LNCAP (cell line): ENCODE measurements around the gene GRAMD4.

Experiments
- CTCF ChIP-seq: fragments of 450-650 bp; IDR thresholded peaks from 2 replicates; pipeline ENCODE4 v1.5.1; 2017; ENCODE audit warnings: mild to moderate bottlenecking

Gene GRAMD4

GRCh38 chr22:46580940-46581537 lies 39.1 kb upstream of the GRAMD4 start:
- no peak for TF ChIP-seq CTCF

GRCh38 chr22:46581538-46582244 lies 38.5 kb upstream of the GRAMD4 start:
- TF ChIP-seq CTCF = no peak

GRCh38 chr22:46582281-46582933 lies 37.8 kb upstream of the GRAMD4 start:
- TF ChIP-seq CTCF = no peak

- no peak for TF ChIP-seq CTCF
Observed at GRCh38 chr22:46583571-46583970, 36.6 kb upstream of the GRAMD4 start.

- no peak for TF ChIP-seq CTCF
Observed at GRCh38 chr22:46584081-46584921, 35.9 kb upstream of the GRAMD4 start.

GRCh38 chr22:46585340-46586122 lies 34.7 kb upstream of the GRAMD4 start:
- TF ChIP-seq CTCF = no peak

GRCh38 chr22:46586123-46586519 lies 34.1 kb upstream of the GRAMD4 start:
- TF ChIP-seq CTCF = no peak
